Transverse colon (tissue), 4 donors: ENCODE data around the gene SHMT2.
A peak's percentile ranks its signal among the peaks of the same experiment; 100 is the strongest.

Source experiments
- EP300 ChIP-seq: sonication (generic); formaldehyde crosslinking; IDR thresholded peaks from one replicate; pipeline ENCODE4 v1.6.1; 2017; ENCODE audit warnings: antibody characterized with exemption, low read depth
- POLR2A ChIP-seq: fragments of 450-650 bp; IDR thresholded peaks from one replicate; pipeline ENCODE4 v1.6.1; 2016; ENCODE audit warnings: antibody characterized with exemption, mild to moderate bottlenecking, moderate library complexity
- POLR2AphosphoS5 ChIP-seq, 3 donors: sonication (generic); formaldehyde crosslinking; IDR thresholded peaks; one replicate each; pipeline ENCODE4 v1.6.1; 2016; ENCODE audit warnings: antibody characterized with exemption in 3 of 3
- TF ChIP-seq, protein P1 (sequence below), 5 experiments: fragments of 200-600 bp in 3 of 5; fragments of 450-650 bp in 2 of 5; sonication (generic) in 3 of 5; IDR thresholded peaks; 1 replicate in 2 of 5; 2 replicates in 3 of 5; pipeline ENCODE4 v1.5.1; 2016 to 2017; ENCODE audit warnings: antibody characterized with exemption in 5 of 5, inconsistent platforms in 3 of 5, mild to moderate bottlenecking in 2 of 5, moderate library complexity in 1 of 5

DNA sequence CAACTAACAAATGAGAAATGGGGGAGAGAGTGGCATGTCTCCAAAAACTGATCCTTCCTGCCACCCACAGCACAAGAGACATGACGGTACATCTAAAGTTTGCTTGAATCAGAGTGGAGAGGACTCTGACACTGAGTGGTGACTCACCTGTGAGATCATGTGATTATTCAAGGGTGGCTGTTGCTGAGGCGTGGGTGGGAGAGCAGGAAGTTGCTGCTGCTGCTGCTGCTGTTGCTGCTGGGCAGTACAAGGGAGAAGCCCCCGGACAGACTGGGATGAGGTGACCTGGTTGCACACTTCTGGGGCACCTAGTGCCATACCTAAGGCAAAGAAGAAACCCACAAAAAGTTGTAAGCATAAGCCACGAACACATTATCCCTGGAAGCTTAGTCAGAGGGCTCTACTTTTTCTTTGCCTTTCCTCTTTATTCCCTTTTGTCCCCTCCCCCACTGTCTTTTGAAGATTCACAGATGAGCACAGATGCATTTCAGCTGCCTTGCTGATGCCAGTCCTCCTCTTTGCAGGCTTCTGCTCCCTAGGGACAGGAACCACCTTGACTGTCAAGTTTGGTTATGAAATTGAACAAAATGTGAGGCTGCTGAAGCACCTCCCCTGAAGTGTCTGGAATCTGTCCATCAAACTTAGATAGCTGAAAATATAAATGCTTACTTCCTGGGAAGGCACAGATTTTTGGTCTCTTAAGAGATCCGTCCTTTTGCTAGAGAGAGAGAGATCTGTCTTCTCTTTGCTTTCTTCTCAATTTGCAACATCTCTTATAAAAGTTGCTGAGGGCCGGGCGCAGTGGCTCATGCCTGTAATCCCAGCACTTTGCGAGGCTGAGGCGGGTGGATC, 50.9 kb downstream of the SHMT2 start:
- TF ChIP-seq, protein P1, sequence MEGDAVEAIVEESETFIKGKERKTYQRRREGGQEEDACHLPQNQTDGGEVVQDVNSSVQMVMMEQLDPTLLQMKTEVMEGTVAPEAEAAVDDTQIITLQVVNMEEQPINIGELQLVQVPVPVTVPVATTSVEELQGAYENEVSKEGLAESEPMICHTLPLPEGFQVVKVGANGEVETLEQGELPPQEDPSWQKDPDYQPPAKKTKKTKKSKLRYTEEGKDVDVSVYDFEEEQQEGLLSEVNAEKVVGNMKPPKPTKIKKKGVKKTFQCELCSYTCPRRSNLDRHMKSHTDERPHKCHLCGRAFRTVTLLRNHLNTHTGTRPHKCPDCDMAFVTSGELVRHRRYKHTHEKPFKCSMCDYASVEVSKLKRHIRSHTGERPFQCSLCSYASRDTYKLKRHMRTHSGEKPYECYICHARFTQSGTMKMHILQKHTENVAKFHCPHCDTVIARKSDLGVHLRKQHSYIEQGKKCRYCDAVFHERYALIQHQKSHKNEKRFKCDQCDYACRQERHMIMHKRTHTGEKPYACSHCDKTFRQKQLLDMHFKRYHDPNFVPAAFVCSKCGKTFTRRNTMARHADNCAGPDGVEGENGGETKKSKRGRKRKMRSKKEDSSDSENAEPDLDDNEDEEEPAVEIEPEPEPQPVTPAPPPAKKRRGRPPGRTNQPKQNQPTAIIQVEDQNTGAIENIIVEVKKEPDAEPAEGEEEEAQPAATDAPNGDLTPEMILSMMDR (IDR thresholded peaks at IDR 0.05) = no peak
- TF ChIP-seq POLR2A = peak; percentile 56
- peak; percentile 28 to 63 (median 60) for TF ChIP-seq POLR2AphosphoS5 (IDR thresholded peaks at IDR 0.05)
- no peak for TF ChIP-seq EP300
